ENCODE data around the gene CD7. TPM values are rescaled to one million over a fixed set of nuclear protein-coding genes. Genes with fewer than 3 reads are reported as not detected.

The CD7 gene
- total RNA-seq, 4 donors from 2014 or later, result 0.44 to 2.2 (median 1.8) TPM; not detected in 1

DNA sequence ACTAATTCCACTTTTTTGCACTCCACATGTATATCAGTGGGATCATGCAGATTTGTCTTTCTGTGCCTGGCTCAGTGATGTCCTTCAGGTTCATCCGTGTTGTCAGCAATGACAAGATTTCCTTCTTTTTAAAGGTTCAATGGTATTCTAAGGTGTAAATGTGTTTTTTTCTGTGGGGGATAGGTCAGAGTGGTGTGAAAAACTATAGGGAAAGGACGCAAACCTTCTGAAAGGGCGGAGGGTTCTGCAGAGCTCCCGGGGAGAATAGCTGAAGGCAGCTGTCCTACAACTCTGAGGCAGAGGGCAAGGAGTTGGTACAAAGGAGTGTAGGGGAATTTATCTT, 22.0 kb downstream of the CD7 start:
- TF ChIP-seq, protein P1, sequence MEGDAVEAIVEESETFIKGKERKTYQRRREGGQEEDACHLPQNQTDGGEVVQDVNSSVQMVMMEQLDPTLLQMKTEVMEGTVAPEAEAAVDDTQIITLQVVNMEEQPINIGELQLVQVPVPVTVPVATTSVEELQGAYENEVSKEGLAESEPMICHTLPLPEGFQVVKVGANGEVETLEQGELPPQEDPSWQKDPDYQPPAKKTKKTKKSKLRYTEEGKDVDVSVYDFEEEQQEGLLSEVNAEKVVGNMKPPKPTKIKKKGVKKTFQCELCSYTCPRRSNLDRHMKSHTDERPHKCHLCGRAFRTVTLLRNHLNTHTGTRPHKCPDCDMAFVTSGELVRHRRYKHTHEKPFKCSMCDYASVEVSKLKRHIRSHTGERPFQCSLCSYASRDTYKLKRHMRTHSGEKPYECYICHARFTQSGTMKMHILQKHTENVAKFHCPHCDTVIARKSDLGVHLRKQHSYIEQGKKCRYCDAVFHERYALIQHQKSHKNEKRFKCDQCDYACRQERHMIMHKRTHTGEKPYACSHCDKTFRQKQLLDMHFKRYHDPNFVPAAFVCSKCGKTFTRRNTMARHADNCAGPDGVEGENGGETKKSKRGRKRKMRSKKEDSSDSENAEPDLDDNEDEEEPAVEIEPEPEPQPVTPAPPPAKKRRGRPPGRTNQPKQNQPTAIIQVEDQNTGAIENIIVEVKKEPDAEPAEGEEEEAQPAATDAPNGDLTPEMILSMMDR (IDR thresholded peaks at IDR 0.05; ENCODE audit: low read depth), result no peak

DNA sequence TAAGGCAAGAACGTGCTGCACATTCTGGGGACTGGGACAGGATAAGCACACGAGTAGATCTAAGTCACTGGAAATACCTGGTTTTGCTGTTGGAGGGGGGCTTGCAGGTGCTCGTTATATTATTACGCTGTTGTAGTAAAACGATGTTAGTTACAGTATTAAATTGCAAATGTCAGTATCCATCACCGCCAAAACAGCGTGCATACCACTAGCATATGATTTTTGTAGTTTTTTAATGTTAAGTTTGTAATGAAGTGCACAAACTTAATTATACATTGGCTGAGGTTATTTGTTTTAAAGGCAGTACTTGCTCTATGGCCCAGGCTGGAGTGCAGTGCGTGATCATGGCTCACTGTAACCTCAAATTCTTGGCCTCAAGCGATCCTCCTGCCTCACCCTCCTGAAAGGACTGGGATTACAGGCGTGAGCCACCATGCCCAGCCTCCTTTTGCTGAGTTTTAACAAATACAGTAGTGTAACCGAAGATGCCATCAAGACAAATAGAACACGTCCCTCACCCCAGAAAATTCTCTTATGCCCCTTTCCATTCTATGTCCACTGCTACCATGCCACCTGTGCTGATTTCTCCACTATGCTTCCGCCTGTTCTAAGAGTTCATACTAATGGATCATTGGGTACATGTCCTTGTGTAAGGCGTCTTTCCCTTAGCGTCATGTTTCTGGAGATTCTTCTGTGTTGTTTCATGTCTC, 23.2 kb downstream of the CD7 start:
- TF ChIP-seq, protein P1 (IDR thresholded peaks at IDR 0.05; ENCODE audit: low read depth), result no peak

DNA sequence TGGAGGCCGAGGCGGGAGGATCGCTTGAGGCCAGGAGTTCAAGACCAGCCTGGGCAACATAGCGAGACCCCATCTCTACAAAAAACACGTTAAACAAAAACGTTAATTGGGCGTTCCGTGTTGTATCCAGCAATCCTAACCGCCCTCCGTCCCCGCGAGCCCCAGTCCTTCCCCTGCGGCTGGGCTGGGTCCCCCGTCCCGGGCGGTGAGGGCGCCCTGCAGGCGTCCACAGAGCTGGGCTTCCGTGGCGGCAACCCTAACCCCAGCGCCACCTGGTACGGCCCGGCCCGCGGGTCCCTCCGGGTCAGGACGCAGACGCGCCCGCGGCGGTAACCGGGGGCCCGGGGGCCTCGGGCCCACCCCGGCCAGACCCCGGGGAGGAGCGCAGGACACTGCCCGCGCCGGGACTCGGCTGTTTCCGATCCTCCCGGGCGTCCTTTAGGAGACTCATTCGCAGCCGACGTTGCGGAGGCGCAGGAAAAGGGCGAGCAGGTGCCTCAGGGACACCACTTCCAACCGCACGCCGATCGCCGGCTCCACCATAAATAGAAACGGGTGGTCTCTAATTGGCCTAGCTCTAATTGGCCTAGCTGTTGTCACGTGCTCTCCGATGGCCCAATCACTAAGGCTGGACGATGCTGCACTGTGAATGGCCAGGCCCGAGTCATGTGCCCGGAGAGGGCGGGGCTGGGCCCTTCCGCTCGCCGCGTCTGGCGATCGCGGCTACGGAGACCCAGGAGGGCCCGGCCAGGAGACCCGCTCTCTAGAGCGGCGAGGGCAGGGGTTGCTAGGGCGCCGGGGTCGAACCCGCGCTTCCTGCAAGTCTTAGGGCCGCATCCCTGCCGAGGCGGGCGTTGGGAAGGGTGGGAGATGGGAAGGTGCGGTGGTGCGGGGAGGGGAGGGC, 24.9 kb downstream of the CD7 start:
- TF ChIP-seq, protein P1 (IDR thresholded peaks at IDR 0.05; ENCODE audit: low read depth), result no peak

DNA sequence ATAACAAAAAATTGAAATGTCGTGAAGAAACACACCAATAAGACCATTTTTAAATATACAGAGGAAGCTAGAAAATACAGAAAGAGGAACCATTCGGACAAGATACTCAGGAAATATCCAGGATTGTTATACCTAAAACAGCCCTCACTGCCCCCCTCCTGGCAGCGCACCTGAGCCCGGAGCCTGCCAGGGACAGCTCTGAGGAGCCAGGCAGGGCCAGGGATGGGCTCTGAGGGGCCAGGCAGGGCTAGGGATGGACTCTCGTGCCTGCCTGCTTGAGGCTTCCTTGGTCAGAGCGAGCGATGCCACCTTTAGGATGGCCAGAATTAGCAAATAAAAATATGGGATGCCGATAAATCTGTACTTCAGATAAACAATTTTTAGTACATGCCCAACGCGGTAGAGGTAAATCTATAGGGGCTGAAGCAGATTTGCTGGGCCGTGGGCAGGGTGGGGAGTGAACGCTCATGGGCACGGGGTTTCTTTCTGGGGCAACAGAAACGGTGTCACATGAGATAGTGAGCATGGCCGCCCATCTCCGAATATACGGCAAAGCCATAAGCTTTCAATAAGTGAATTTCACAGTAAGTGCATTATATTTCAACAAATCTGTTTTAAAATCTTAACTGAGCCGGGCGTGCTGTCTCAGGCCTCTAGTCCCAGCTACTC, 25.7 kb downstream of the CD7 start:
- TF ChIP-seq, protein P1 (IDR thresholded peaks at IDR 0.05; ENCODE audit: low read depth), result no peak

DNA sequence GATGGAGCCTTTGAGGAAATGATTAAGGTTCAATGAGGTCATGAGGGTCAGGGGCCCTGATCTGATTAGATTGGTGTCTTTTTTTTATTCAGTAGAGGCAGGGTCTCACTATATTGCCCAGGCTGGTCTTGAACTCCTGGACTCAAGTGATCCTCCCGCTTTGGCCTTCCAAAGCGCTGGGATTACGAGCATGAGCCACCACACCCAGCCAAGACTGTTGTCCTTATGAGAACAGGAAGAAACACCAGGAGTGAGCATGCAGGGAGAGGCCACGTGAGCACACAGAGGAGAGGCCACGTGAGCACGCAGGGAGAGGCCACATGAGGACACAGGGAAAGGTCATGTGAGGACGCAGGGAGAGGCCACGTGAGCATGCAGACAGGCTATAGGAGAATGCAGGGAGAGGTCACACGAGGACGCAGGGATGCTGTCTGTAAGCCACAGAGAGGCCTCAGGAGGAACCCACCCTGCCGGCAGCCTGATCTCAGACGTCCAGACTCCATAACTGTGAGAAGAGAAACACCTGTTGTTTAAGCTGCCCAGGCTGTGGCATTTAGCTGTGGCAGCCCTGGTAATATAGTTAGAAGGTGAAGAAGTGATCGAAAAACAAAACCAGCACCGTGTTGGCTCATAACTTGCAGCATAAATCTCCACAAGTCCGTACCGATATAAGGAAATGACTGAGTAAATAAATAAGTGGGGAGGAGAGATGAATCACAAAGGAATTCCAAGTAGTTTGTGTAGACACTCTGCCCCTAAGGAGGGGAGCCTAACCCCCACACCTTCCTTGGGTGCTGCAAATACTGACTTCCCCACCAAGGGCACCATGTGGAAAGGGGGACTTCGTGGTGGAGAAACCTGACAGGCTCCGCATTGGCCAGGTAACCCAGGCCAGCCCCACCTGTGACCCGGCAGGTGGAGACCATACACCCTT, 29.3 kb downstream of the CD7 start:
- TF ChIP-seq, protein P1 (IDR thresholded peaks at IDR 0.05; ENCODE audit: low read depth), result no peak

DNA sequence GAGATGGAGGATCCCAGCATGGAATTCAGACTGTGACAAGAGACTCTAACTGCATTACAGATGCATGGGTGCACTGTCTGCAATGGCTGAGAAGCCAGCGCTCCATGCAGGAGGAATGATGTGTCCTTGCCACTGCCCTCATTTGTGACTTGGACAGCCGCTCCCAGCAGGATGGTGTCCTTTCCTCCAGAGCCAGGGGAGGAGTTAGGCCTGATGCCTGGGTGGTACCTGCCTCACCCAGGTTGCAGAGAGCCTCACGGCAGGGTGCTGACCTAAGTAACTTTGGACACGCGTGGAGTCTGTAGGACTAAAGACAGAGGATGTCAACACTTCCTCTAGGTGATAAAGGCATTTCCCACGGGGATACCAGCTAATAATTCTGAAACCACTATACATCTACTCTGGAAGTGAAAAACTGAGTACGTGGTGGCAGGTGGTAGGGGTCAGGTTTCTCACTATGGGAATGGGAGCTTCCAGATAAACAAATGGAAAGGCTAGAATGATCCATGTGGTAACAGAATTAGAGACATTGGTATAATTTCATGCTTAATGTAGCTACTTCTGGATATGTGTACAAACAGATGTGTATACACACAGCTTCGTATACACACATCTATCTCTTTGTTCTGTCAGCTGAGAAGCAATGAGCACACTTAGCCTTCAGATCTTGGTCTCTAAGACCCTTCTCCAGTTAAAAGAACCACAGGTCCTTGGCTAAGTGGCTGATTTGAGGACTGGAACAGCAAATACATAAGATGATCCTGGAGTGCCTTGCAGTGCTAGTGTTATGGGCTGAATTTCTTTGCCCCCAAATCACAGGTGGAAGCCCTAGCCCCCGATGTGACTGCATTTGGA, 30.2 kb downstream of the CD7 start:
- TF ChIP-seq, protein P1 (IDR thresholded peaks at IDR 0.05; ENCODE audit: low read depth), result no peak

All from subcutaneous adipose tissue (tissue), 4 donors.